Upper lobe of right lung (tissue), 1 donor: ENCODE measurements around the gene GALNT18. TPM values are rescaled to one million over a fixed set of nuclear protein-coding genes. Genes with fewer than 3 reads are reported as not detected.

Experiments
- ATAC-seq: fragments of 200-7000 bp; cut with Tn5 transposase; one replicate; pipeline ENCODE4 v1.9.1; 2020; ENCODE audit warnings: mild to moderate bottlenecking, moderate library complexity
- DNase-seq: peaks from one replicate; pipeline ENCODE4 v3.0.0-alpha.2; 2020
- H3K27ac ChIP-seq: fragments of 200-600 bp; one replicate; pipeline ENCODE4 v1.8.0; 2022
- H3K27me3 ChIP-seq: fragments of 200-600 bp; one replicate; pipeline ENCODE4 v1.8.0; 2022; ENCODE audit warnings: mild to moderate bottlenecking
- H3K36me3 ChIP-seq: fragments of 200-600 bp; one replicate; pipeline ENCODE4 v1.8.0; 2022
- H3K4me1 ChIP-seq: fragments of 200-600 bp; one replicate; pipeline ENCODE4 v1.8.0; 2022
- H3K4me3 ChIP-seq: fragments of 200-600 bp; one replicate; pipeline ENCODE4 v1.8.0; 2022; ENCODE audit warnings: mild to moderate bottlenecking
- H3K9me3 ChIP-seq: fragments of 200-600 bp; one replicate; pipeline ENCODE4 v1.8.0; 2022
- intact Hi-C: fragments of 100-400 bp; cut with DNase I; formaldehyde crosslinking; loops from one replicate; pipeline ENCODE4 v1.11.0; 2022
- total RNA-seq: library from RNA; stranded (reverse); fragmentation: NEBNext Ultra II Directional; extraction: Animal tissue kit (Norgen Biotek cat#: 25700); gene quantifications from one replicate; pipeline ENCODE4 v1.2.1, GENCODE V29; 2021
- TF ChIP-seq, protein P1 (sequence below): fragments of 200-600 bp; IDR thresholded peaks from one replicate; pipeline ENCODE4 v1.8.0; 2022; ENCODE audit warnings: antibody characterized with exemption
- donor health status: DM: no; HTN: yes; CAD: no; lungs with severe emphysema.

Gene GALNT18
- total RNA-seq, 1 donor from 2014 or later: 55.5 TPM

DNA sequence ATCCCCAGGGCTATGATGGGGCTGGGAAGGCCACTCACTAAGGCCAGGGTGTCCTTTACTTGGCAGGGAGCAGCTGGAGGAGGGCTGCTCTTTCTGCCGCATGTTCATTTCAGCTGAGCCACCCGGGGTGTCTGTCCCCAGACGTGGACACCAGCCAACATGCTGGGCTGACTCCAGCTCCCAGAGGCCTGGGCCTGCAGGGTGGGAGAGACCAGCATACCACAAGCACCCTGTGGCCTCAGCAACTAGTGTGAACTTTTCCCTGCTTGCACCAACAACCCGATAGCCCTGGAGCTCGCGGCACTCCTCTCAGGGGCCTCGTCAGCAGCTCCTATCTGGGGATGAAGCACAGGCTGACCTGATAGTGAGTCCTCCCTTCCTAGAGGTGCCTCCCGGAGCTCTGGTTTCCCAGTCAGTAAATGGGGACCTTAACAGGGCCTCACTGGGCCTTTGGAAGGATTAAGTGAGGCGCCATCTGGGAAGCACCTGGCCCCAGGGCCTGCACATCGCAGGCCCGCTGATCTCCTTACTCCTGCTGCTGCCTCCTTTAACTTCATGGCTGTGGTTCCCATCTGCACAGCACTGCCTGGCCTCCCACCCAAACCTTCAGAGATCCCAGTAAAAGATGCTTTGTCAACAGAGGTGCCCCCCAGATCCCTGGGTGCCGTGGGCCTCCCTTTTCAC is 83.4 kb downstream of the GALNT18 start:
- DNase-seq (no peak), ATAC-seq (peak; percentile 22)
- H3K4me3 ChIP-seq: no peak overlapping the region
- H3K36me3 ChIP-seq: no peaks in the 10 kb centered on the region
- H3K27ac ChIP-seq: peak overlapping the region; percentile 3
- TF ChIP-seq, protein P1, sequence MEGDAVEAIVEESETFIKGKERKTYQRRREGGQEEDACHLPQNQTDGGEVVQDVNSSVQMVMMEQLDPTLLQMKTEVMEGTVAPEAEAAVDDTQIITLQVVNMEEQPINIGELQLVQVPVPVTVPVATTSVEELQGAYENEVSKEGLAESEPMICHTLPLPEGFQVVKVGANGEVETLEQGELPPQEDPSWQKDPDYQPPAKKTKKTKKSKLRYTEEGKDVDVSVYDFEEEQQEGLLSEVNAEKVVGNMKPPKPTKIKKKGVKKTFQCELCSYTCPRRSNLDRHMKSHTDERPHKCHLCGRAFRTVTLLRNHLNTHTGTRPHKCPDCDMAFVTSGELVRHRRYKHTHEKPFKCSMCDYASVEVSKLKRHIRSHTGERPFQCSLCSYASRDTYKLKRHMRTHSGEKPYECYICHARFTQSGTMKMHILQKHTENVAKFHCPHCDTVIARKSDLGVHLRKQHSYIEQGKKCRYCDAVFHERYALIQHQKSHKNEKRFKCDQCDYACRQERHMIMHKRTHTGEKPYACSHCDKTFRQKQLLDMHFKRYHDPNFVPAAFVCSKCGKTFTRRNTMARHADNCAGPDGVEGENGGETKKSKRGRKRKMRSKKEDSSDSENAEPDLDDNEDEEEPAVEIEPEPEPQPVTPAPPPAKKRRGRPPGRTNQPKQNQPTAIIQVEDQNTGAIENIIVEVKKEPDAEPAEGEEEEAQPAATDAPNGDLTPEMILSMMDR: no peak
- peaks cover 30% of the 10 kb centered on the region for H3K4me1 ChIP-seq
- no peaks in the 10 kb centered on the region for H3K27me3 ChIP-seq
- intact Hi-C loops: no loop called here
- no peaks in the 10 kb centered on the region for H3K9me3 ChIP-seq

DNA sequence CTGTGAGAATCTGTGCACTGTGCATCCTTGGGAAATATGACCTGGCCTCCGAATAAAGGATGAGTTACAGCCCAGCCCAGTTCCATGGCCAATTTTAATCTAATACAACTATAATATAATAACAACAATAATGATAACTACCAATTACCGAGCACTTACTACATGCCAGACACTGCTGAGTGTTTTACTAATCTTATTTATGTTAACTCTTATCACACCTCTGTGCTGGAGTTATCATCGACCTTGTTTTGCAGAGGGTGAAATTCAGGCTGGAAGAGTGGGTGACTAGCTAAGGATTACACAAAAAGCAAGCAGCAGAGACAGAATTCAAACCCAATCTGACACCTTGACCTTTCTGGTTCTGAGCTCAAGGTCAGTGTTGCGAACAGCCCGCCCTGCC is 83.9 kb downstream of the GALNT18 start:
- TF ChIP-seq, protein P1: no peak
- peaks cover 26% of the 10 kb centered on the region for H3K4me1 ChIP-seq
- H3K27me3 ChIP-seq: no peaks in the 10 kb centered on the region
- no peak overlapping the region for H3K4me3 ChIP-seq
- H3K36me3 ChIP-seq: no peaks in the 10 kb centered on the region
- ATAC-seq (no peak), DNase-seq (no peak)
- peak overlapping the region; percentile 3 for H3K27ac ChIP-seq
- no peaks in the 10 kb centered on the region for H3K9me3 ChIP-seq
- intact Hi-C loops: no loop called here

DNA sequence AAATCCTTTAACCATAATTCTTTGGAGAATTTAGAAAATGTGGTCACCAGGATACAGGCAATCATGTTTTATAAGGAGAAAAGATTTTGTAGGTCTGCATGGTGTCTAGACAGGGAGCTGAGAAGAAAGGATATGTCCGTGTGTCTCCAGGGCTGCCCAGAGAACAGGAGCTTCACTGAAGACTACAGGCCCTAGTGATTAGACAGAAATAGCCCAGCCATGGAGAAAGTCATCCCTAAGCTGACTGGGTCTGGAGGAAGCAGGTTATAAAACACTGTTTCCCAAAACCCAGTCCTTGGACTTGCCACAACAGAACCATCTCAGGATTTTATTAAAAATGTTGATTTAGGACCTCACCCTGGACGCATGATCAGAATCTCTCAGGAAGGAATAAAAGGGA is 84.4 kb downstream of the GALNT18 start:
- TF ChIP-seq, protein P1: no peak
- Histone ChIP-seq H3K4me3 (no peak overlapping the region), H3K27ac (peak overlapping the region; percentile 11), H3K9me3 (no peaks in the 10 kb centered on the region), H3K27me3 (no peaks in the 10 kb centered on the region), H3K4me1 (peaks cover 26% of the 10 kb centered on the region), H3K36me3 (no peaks in the 10 kb centered on the region)
- DNase-seq: no peak
- intact Hi-C loops: no loop called here
- ATAC-seq: no peak

DNA sequence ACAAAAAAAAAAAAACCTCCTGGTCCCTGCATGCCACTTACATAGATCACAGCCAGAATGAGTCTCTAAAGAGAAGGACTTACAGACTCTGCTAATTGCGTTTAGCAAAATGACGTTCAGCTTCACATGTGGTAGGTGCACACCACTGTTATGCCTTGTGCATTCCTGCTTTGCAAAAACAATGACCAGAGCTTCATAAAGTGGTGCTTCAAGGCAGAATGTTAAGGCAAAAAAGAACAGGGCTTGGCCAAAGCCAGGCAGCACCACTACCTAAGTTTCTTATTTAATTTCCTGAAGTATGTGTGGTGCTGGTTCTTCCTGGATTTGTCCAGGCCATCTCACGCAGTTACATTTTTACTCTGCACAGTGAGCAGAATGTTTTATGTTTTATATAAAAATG is 85.2 kb downstream of the GALNT18 start:
- no peak overlapping the region for H3K4me3 ChIP-seq
- no peaks in the 10 kb centered on the region for H3K27me3 ChIP-seq
- H3K4me1 ChIP-seq: peaks cover 26% of the 10 kb centered on the region
- TF ChIP-seq, protein P1: no peak
- ATAC-seq (peak; percentile 53), DNase-seq (no peak)
- no peak overlapping the region for H3K27ac ChIP-seq
- H3K9me3 ChIP-seq: no peaks in the 10 kb centered on the region
- H3K36me3 ChIP-seq: no peaks in the 10 kb centered on the region
- intact Hi-C loops: no loop called here

DNA sequence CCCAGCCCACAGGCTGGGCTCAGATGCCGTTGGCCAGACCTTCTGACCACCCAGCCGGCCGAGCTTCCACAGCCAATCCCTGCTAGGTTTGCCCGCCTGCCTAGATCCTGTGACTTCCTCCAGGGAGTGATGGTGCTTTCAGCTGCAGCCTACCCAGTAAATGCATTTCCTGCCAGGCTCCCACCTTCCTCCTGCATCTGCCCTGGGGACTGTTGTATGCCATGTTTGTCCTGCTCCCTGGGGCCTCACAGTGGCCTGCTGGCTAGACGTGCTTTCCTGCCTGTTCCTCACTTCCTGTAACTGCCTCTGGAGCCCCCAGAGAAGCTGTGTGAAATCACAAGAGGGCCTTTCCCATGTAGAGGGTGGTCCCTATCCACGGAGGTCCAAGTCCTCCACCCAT is 86.2 kb downstream of the GALNT18 start:
- no peaks in the 10 kb centered on the region for H3K36me3 ChIP-seq
- no peak overlapping the region for H3K27ac ChIP-seq
- peaks cover 26% of the 10 kb centered on the region for H3K4me1 ChIP-seq
- ATAC-seq (peak; percentile 6), DNase-seq (no peak)
- intact Hi-C loops: no loop called here
- TF ChIP-seq, protein P1: no peak
- no peaks in the 10 kb centered on the region for H3K27me3 ChIP-seq
- no peaks in the 10 kb centered on the region for H3K9me3 ChIP-seq
- no peak overlapping the region for H3K4me3 ChIP-seq

DNA sequence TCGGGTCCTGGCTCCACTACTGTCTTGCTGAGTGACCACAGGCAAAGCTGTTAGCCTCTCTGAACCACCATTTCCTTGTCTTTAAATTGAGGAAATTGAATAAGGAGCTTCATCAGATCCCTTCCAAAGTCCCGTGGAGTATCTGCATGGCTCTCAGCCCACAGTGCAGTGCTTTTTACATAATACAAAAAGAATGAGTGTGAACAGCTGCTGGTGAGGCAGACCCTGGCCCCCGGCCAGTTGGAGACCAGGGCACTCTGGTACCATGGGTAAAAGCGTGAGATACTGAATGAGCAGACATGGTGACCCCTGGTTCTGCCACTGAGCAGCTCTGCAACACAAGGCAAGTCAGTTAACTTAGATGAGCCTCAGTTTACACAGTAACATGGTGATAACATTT is 86.8 kb downstream of the GALNT18 start:
- Histone ChIP-seq H3K36me3 (no peaks in the 10 kb centered on the region), H3K27ac (no peak overlapping the region), H3K9me3 (no peaks in the 10 kb centered on the region), H3K4me3 (no peak overlapping the region), H3K27me3 (no peaks in the 10 kb centered on the region), H3K4me1 (peaks cover 26% of the 10 kb centered on the region)
- intact Hi-C loops: no loop called here
- TF ChIP-seq, protein P1: no peak
- DNase-seq (no peak), ATAC-seq (no peak)
